Skin epidermis (tissue), 12 donors: ENCODE measurements around the gene FITM1.

Experiments used
- H3K27ac ChIP-seq, 21 experiments: fragments of 200-600 bp; sonication (generic) in 11 of 21; one replicate each; pipeline ENCODE4 v1.5.0; 2020; ENCODE audit warnings: mild to moderate bottlenecking in 3 of 21, inconsistent platforms in 2 of 21, moderate library complexity in 2 of 21
- H3K4me3 ChIP-seq, 7 experiments: fragments of 200-600 bp; sonication (generic) in 2 of 7; one replicate each; pipeline ENCODE4 v1.5.0; 2020; ENCODE audit warnings: inconsistent platforms in 2 of 7, mild to moderate bottlenecking in 2 of 7, moderate library complexity in 1 of 7

Gene FITM1, protein sequence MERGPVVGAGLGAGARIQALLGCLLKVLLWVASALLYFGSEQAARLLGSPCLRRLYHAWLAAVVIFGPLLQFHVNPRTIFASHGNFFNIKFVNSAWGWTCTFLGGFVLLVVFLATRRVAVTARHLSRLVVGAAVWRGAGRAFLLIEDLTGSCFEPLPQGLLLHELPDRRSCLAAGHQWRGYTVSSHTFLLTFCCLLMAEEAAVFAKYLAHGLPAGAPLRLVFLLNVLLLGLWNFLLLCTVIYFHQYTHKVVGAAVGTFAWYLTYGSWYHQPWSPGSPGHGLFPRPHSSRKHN

GRCh38 chr14:24130380-24130716 lies at the start of gene FITM1:
TSS of gene FITM1 (plus strand) at chr14:24130659. CDS start at chr14:24131564, 905 bp downstream.
- peak within 1 kb of the TSS in 1 of 21 experiments; percentile 14 for H3K27ac ChIP-seq
- H3K4me3 ChIP-seq = no peak within 1 kb of the TSS

DNA sequence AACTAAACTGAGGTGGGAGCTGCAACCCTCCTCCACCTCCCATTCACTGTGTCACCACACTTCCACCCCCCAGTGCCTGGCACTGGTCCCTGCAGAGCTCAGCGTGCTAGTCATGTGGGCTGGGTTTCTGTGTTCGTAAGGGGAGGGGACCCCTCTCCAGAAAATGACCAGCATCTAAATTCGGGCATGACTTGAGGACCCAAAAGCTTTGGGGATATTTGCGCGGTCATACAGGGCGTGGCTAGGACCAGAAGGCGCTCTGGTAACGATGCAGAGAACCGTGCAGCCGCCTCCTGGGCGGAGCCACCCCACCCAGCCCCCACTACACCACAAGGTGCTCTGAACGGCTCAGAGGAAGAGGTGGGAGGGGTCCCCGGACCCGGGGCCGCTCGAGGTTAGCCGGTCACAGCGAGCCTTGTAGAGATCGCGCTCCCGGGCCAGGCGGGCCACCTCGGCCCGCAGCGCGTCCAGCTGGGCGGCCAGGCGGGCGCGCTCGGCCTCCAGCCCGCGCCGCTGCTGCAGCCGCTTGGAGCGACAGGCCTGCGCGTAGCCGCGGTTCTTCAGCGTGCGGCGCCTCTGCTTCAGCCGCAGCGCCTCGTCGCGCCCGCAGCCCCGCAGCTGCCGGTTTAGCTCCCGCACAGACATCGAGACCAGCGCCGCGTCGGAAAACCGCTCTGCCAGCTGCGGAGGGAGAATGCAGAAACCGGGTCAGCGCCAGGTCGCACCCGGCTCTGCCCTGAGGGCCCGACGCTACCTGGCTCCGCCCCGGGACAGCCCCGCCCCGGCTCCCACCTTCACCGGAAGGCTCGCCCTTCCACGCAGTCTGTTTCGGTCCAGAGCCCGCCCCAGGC lies 49.3 kb upstream of the FITM1 start:
- H3K27ac ChIP-seq = peak overlapping the region in 14 of 21 experiments; percentile 9 to 76 (median 46)

DNA sequence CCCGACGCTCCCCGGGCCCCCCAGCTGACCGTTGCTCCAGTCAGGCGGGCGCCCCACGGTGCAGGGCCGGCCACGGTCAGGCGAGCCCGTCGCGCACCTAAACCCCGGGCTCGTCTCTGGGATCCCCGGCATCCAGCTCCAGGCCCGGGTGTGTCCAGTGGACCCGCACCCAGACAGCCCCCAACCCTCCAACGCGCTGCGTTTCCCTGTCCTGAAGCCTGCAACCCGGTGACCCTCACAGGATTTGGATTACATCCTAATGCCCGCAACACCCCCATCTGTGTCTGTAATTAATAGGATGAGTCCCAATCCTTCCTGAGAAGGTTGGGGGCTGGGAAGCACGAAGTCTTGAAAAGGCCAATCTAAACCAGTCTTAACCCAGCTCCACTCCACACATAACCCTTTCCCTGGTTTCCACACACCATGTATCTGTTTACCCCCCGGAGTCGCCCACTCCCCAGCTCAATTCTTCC lies 48.7 kb upstream of the FITM1 start:
- Histone ChIP-seq H3K4me3 (peak overlapping the region; percentile 34 to 66 (median 53)), H3K27ac (peak overlapping the region in 10 of 21 experiments; percentile 9 to 76 (median 52))

More for the DNA sequence above, 49.3 kb upstream of the FITM1 start:
- H3K4me3 ChIP-seq = peak overlapping the region; percentile 34 to 66 (median 53)

GRCh38 chr14:24082411-24083080 lies 47.9 kb upstream of the FITM1 start:
- no peak overlapping the region for H3K27ac ChIP-seq
- no peak overlapping the region for H3K4me3 ChIP-seq

DNA sequence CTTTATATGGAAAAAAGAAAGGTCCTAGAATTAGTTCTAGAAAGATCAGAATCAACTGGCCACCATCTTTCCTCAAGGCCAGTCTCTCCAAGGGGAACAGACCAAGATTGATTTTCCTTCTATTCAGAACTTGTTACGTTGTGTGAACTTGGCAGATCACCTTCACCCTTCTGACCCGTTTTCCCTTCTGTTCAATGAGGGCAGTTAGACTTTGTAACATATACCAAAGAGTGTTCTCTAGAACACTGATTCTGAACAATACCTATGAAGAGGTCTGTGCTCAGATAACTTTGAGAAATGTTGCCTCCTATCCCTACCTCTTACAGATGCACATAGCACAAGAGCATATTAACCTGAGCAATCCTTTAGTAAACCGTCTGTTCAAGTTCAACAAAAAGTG lies 47.0 kb upstream of the FITM1 start:
- no peak overlapping the region for H3K27ac ChIP-seq
- no peak overlapping the region for H3K4me3 ChIP-seq

DNA sequence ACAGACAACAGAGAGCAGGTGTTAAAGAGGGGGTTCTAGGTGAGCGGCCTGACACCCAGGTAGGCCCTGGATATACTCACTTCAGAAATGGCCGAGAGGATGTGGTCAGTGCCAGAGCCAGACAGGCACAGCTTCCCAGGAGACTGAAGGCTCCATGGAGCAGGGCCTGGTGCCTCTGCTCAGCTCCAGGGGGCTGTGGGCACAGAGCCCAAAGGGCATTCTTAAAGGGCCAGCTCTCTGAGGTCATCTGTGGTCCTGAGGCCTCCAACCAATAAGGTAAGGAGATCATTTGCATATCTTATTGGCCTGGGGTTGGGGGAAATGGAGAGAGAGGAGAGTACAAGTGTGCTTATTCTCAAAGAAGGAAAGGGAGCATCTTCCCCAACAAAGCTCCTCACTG lies 46.0 kb upstream of the FITM1 start:
- H3K4me3 ChIP-seq = no peak overlapping the region
- no peak overlapping the region for H3K27ac ChIP-seq

GRCh38 chr14:24085215-24085614 lies 45.2 kb upstream of the FITM1 start:
- Histone ChIP-seq H3K27ac (no peak overlapping the region), H3K4me3 (no peak overlapping the region)

GRCh38 chr14:24086193-24086955 lies 44.1 kb upstream of the FITM1 start:
- H3K4me3 ChIP-seq = no peak overlapping the region
- no peak overlapping the region for H3K27ac ChIP-seq

GRCh38 chr14:24087004-24087403 lies 43.5 kb upstream of the FITM1 start:
- Histone ChIP-seq H3K27ac (no peak overlapping the region), H3K4me3 (no peak overlapping the region)

DNA sequence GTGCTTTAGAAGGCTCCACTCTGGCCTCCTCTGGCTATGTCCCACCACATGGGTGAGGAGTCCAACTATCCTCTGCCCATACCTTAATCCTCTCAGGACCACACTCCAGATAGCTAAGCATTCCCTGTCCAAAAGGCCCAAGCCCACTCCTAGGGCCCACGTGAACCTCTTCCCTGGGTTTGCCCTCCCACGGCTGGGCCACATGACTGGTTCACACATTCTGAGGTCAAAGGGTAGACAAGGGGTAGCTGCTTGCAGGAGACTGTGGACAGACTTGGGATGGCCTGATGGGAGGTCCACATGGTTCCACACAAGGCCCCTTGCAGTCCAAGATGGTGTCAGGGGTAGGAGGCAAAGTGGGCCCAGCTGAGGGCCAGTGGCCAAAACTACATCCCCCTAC lies 42.4 kb upstream of the FITM1 start:
- Histone ChIP-seq H3K27ac (no peak overlapping the region), H3K4me3 (no peak overlapping the region)

GRCh38 chr14:24089890-24090289 lies 40.6 kb upstream of the FITM1 start:
- no peak overlapping the region for H3K27ac ChIP-seq
- no peak overlapping the region for H3K4me3 ChIP-seq

DNA sequence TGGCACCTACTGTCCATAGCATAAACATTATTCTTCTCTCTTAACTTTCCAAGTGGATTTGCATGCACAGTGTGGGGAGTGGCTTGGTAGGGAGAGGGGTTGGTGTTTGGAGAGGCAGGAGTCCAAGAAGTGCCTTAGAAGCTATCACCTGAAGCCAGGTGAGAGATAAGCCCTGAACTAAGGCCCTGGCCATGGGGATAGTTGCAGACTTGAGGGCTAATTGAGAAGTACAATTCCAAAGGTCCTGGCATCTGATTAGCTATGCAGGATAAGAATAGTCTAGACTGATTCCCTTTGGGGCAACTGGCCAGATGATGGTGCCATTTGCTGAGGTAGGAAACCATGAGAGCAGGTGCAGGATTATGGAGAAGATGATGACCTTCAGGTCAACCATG lies 38.4 kb upstream of the FITM1 start:
- Histone ChIP-seq H3K27ac (peak overlapping the region in 3 of 21 experiments; percentile 12 to 90 (median 14)), H3K4me3 (no peak overlapping the region)

DNA sequence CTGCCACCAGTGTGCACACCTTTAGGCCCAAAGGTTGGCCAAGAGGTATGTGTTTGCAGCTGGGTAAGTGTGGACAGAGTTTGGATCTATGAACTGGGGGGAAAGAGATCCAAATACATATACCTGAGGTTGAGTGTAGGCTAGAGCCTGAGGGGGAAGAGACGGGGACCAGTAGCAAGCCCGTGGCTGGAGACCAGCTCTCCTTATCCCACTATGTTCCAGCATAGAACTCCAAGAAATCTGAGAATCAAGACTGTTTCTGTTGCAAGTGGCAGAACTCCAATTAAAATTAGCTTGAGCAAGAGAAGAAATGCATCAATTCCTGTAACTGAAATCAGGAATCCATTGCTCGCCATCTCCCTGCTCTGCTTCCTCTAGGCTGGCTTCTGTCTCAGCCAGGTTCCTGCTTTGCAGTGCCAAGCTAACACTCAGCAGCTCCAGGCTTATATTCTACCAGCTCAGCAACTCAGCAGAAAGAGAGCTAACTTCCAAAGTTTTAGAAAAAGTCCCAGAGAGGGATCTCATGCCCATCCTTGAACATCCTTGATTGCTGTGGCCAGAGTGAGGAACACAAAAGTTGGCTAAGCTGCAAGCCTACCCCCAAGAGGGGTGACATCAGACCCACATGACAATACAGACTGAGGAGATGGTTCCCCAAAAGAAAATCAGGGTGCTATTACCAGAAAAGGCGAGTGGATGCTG lies 37.8 kb upstream of the FITM1 start:
- peak overlapping the region in 12 of 21 experiments; percentile 14 to 100 (median 94) for H3K27ac ChIP-seq
- no peak overlapping the region for H3K4me3 ChIP-seq

DNA sequence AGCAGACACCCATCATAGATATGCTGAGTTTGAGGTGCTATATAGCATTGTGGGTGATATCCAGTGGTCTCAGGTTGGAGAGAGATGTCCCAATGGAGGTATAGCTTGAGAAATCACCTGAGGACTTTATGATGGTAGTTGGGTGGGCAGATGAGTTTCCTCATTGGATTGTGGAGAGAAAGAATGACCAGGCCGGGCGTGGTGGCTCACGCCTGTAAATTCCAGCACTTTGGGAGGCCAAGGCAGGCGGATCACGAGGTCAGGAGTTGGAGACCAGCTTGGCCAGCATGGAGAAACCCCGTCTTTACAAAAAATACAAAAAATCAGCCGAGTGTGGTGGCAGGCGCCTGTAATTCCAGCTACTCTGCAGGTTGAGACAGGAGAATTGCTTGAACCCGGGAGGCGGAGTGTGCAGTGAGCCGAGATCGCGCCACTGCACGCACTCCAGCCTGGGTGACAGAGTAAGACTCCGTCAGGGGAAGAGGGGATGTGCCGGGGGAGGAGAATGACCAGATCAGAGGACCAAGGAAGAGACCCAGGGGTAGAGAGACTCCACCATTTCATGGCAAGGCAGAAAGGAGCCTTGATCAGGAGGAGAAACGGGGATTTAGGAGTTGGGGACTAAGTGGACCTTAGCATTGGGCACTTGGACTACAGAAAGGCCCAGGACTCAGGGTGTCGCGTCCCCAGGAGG lies 37.1 kb upstream of the FITM1 start:
- H3K27ac ChIP-seq = peak overlapping the region in 18 of 21 experiments; percentile 45 to 100 (median 96)
- peak overlapping the region in 6 of 7 experiments; percentile 62 to 94 (median 74) for H3K4me3 ChIP-seq

DNA sequence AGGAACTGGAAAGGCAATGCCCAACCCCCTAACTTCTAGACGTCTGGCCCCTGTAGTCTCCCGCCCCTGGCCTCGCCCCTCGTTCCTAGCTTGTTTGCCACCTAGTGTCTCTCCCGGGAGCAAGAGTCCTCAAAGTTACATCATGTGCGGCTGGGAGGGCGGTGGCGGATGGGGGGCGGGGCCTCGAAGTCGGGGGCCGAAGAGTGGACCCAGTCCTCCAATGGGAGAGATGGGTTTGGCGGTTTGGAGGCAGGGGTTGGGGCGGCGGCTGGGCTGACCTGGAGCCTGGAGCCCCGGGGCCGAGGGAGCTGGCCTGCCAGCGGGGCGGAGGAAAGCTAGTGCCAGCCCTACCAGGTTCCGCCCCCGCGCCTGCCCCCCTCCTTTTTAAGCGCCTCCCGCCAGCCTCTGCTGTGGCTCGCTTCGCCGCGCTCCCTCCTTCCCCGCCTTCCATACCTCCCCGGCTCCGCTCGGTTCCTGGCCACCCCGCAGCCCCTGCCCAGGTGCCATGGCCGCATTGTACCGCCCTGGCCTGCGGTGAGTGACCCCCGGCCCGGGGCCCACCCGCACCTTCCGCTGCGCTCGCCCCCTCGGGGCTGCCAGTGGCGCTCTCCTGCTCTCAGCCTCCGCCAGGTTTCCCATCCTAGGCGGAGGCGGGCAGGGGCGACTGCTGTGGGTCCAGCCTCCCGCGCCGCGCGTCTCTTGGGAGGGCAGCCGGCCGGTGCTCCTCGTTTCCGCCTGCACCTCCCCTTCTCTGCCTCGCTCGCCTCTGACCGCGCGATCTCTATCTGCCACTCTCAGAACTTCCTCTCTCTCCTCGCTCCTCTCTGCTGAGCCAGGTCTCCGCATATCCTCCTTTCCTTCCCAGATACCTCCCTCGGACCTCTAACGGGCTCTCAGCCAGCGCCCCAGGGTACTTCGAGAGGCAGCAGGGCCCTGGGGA lies 36.3 kb upstream of the FITM1 start, which contains the start of gene PCK2:
Gene PCK2, plus strand, starts transcription at position 411 of the 940 bp plus-strand sequence. Its CDS starts 95 bp downstream, at position 506.
- Histone ChIP-seq H3K27ac (peak within 1 kb of the TSS; percentile 81 to 100 (median 94)), H3K4me3 (peak within 1 kb of the TSS; percentile 62 to 94 (median 76))

DNA sequence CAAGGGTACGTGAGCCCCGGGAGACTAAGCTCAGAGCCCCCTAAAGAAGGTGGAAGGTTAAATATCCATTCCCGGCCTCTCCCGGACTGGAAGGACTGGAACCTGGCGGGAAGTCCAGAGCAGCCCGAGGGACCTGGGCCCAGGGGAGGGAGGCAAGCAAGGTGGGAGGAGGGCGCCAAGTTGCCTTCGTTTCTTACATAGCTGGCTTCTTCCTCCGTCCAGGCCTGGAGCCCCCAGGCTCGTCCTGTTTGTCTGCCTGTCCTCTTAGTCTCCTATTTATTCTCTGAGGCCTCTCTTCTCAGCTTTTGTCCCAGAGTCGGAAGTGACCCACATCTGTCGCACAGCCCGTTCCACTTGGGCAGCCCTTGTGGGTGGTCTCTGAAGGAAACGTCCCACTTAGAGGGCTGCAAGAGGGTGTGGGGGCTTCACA lies 35.6 kb upstream of the FITM1 start:
- Histone ChIP-seq H3K4me3 (peak overlapping the region; percentile 62 to 94 (median 76)), H3K27ac (peak overlapping the region; percentile 81 to 100 (median 94))
